GM12801 (cell line): ENCODE measurements around the gene ATP6V1A.

Experiments used
- TF ChIP-seq, protein P1 (sequence below): IDR thresholded peaks from one replicate; pipeline ENCODE4 v1.5.1; 2011; ENCODE audit warnings: control low read depth; ENCODE audit not compliant: insufficient read length; ENCODE audit errors: extremely low read depth

ATP6V1A gene

DNA sequence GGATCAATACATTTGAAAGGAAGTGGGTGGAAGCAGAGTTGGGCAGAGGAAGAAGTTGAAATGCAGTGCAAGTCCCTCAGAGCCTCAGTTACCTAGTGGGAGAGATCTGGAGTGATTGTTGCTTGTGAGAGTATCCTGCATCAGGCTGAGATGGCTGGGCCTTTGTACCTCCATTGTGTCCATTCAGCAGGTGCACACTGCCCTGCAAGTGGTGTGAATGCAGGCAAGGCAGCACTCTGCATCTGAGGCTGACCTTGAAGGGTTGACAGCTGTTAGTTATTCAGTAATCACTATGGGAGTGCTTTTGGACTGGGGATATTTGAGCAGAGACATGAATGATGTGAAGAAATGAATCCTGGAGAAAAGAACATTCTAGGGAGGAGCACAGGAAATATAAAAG, 25.2 kb downstream of the ATP6V1A start:
- TF ChIP-seq, protein P1, sequence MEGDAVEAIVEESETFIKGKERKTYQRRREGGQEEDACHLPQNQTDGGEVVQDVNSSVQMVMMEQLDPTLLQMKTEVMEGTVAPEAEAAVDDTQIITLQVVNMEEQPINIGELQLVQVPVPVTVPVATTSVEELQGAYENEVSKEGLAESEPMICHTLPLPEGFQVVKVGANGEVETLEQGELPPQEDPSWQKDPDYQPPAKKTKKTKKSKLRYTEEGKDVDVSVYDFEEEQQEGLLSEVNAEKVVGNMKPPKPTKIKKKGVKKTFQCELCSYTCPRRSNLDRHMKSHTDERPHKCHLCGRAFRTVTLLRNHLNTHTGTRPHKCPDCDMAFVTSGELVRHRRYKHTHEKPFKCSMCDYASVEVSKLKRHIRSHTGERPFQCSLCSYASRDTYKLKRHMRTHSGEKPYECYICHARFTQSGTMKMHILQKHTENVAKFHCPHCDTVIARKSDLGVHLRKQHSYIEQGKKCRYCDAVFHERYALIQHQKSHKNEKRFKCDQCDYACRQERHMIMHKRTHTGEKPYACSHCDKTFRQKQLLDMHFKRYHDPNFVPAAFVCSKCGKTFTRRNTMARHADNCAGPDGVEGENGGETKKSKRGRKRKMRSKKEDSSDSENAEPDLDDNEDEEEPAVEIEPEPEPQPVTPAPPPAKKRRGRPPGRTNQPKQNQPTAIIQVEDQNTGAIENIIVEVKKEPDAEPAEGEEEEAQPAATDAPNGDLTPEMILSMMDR, result no peak

DNA sequence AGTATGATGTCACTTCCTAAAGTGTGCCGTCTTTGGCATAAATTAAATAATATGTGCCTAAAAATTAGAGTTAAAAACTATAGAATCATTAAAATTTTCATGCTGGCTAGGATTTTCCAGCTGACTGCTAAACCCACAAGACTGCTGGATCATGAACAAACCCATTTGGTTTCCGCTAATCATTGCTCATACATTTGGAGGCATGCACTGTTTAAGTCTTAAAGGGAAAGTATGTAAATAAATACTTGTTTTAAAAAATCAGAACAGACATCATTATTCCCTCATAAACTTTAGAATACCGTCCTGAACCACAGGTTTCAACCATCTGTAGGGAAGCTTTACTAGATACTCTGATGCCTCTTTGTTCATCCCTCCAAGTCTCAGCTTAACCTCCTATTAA, 26.5 kb downstream of the ATP6V1A start:
- TF ChIP-seq, protein P1, result no peak

DNA sequence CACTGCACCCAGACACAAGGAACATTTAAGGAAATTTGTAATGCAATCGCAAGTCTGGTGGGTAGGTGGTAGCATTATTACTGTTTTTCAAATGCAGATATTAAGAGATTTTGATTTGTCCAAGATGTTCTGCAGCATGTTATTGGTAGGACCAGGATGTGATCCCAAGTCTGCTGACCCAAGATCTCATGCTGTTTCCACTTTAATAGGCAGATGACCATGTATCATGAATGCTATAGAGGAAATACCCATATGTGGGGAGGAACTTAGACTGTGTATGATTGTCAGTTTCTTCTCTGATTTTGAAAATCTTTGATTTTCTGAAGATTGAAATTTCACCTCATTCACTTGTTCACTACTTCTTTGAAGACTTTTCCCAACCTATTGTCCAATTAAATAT, 28.7 kb downstream of the ATP6V1A start:
- TF ChIP-seq, protein P1, result no peak

DNA sequence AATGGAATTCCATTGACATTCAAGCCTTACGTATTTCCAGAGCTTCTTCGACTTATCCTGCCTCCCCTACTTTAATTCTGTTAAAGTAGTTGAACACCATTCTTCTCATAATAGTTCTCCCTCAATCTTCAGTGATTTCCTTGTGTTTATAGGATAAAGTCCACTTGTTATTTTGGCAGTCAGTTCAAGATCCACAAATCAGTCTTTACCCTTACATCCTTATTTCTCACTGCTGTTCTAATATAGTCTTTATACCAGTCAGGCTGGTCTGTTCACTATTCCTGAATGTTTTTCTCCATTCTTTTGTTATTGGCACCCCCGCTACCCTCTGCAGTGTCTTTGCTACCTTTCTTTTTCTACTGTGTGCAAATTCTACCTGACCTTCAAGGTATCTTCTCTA, 29.7 kb downstream of the ATP6V1A start:
- TF ChIP-seq, protein P1, result no peak

DNA sequence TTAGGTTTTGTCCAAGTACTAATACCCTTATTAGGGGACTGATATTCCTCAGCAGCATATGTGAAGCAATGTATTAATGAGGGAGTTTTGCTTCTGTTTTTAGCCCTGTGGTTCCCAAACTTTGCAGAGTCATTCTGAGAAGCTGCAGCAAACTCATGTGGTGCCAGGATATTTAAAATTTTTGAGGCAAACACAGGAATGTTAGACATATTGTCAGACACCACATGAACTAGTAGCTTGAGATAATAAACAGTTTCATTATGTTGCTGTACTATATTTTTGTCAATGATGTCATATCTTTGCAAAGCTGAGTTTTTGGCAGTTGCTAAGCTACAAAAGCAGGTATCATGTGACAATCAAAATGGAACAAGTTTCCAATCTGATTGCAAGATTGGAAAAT, 36.6 kb downstream of the ATP6V1A start:
- TF ChIP-seq, protein P1, result no peak

DNA sequence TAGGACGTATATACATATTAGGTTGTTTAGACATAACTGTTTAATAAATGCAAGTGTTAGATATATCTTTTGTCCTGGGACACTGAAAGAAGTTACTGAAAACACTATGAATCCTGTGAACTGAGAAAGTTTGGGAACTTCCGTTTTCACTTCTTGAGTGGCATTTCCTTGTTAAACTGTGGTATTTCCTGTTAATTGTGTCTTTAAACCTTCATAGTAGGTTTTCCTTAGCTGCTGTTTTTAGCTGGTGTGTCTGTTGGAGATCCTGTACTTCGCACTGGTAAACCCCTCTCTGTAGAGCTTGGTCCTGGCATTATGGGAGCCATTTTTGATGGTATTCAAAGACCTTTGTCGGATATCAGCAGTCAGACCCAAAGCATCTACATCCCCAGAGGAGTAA, 37.1 kb downstream of the ATP6V1A start:
- TF ChIP-seq, protein P1, result no peak

DNA sequence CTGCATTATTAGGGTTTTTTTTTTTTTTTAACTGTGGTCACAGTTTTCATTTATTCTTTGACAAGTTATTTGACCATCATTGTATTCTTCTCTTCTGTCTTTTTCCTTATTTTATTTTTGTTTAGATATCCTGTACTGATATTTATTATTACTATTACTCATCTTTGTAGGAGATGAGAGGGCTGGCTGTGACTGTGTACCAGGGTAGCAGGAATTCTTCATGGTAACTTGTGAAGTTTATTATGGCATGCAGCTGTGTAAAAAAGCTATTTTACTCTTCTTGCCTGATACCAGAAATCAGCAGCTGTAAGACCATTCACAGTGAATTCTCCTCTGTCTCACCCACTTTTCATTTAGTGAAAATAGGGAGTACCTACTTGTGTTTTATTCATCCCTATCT, 44.5 kb downstream of the ATP6V1A start:
- TF ChIP-seq, protein P1, result no peak

DNA sequence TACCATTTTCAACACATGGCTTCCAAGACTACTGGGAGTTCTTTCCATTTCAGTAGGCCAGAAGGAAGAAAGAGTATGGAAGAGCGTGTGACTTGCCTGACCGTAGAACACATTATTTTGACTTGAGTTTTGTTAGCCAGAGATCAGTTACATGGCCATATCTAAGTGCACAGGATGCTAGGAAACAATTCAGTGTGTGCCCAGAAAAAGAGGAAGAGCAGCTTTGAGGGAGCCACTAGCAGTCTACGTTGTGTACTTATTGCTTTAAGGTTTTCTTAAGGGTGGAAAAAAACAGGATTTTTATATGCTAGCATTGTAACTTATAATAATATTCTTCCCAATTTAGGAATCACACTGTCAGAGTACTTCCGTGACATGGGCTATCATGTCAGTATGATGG, 47.7 kb downstream of the ATP6V1A start:
- TF ChIP-seq, protein P1, result no peak
